ENCODE measurements around the gene SMARCA1.

SMARCA1 gene

DNA sequence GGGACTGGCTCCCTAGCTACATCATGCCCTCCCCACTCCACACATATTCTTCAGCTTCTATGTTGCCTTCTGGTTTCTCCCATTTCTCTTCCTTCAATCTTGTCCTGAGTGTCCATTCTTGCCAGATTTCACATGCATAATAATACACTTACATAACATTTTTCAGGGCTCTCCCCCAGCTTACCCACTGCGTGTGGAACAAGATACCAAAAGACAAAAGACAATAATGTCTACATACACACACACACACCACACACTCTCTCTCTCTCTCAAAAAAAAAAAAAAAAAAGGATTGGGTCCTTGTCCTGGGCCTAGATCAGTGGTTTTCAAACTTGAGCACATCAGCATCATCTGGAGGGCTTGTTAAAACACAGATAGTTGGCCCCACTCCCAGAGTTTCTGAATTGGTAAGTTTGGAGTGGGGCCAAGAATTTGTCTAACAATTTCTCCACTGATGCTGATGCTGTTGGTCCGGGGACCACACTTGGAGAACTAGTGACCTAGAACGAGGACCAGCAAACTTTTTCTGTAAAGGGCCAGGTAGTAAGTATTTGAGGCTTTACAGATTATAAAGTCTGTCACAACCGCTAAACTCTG, 6.5 kb upstream of the SMARCA1 start:
- no peak for DNase-seq

DNA sequence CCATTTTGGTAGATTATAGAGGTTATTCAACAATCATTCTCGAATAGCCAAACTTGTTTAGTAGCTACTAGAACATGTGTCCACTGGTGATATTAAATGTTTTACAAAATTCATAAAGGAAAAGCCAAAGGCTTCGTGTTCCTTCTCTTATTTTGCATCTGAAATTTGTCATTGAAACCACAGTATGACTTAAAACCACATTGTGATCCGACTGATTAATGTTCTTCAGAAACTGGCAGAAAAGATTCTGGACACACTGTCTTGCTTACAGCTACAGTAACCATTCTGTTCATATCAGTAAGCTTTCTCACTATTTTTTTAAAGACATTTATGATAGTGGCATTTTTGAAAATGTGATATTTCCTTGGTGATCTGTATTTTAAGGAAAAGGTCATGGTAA, 2.6 kb upstream of the SMARCA1 start:
- no peak for DNase-seq

DNA sequence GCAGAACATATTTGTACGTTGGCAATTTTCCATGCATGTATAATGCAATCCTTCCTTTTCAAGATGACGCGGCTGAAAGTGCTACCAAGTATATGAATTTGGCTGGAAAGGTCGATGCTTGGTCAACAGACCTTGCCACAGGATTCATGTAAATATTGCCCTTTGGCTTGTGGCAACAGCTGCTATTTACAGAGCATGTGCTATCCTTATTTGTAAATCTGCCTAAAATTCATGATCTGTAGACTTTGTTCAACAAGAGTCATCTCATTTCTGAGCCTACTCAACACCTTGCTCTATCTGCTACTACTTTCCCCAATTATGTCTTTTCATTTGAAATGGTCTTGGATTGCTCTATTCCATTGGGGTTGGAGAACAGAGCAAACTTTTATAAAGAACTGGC, 1.9 kb upstream of the SMARCA1 start:
- no peak for DNase-seq

DNA sequence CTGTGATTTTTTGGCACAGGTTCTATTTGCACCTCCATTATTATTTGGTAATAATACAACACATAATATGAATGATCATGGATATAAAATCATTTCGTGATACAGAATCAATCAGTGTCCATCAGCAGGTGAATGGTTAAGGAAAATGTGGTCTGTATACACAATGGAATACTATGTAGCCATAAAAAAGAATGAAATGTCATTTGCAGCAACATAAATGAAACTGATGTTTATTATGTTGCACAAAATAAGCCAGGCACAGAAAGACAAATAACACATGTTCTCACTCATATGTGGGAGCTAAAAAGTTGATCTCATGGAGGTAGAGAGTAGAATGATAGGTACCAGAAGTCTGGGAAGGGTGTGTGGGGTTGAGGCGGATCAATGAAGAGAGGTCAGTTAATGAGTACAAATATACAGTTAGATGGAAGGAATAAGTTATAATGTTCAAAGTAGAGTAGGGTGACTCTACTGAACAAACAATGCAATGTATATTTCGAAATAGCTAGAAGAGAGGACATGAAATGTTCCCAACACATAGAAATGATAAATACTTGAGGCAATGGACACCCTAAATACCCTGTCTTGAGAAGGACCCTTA, 1.1 kb upstream of the SMARCA1 start:
- DNase-seq: no peak

DNA sequence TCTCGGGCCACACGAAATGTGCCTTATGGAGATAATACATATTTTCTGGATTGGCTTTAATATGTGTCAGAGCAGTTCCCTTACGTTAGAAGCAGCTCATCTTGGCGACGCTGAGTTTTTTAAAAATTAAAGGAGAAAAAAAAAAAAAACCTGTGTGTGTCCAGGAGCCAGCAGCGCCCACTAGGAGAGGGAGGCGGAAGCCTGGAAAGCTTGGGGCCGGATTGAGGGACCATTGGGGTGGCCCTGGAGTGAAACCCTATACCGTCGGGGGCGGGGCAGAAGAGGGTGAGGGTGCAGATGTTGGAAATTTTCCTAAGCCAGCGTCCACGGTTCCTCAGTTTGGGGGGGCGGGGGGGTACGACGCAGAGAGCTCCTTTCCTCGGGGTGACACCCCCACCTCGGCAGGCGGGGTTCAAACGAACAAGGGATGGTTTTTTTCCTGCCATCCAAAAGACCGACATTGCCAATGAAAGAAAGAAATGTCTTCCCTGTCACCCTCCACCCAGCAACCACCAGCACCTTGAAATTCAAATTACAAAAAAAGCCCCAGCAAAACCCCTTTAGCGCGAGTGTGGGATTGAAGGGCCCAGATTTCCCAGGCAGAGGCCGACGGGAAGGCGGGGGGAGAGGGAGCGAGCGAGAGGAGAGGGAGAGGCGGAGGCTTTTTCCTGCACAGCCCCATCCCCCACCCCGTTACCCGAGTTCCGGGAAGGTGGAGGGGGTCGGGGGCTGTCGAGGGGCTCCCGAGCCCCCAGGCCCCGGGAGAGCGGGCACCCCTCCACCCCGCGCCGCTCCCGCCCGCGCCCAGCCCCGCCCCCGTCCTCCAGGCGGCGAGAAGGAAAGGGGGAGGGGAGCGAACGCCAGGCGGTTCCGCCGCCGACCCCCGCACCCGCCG, 859 bp downstream of the SMARCA1 start:
- no peak for DNase-seq

DNA sequence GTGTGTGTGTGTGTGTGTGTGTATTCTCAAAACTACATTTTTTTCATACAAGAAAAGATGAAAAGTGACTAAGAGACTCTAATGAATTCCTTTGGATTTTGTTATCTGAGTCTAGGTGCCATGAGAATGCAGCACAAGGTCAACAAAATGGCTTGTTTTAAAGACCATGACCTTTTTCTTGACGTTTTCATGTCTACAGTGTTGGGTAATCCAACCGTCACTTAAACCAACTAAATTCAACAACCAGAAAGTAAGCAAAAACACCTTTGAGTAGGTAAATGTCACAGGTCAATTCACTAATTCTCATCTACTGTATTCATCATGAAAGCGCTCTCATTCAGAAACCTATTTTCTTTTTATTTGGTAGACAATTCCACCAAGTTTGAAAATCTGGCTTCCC, 3.1 kb downstream of the SMARCA1 start:
- DNase-seq: no peak

DNA sequence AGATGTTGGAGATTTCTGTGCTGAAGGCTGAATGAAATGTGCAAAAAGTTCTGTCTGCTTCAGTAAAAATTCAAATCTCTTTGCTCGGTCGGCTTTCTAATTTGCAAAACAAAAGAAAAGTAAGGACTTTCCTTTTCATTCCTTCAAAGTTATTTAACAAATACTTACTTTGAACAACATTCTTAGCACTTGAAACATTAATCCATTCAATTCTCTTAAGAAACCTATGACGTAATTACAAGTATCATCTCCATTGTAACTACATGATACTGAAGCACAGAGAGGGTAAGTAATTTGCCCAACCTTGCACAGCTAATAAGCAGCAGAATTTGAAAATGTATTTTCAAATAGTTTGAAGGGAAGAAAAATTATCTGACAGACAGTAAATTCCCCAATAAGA, 6.9 kb downstream of the SMARCA1 start:
- DNase-seq: no peak

DNA sequence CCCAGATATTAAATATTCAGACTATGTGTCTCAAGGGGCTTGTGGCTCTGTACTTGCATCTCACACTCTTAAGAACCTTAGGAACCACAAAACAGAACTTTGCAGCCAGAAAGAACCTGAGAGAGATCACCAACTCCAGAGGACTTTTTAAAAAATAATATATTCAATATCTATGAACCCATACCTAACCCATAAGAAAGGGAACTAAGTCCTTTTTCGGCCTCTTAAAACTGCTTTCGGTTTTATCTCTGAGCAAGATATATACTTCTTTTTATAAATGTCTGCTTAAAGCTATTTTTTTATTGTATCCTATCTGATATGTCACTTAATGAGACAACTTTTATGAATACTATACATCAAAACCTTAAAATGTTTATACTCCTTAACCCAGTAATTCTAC, 10.9 kb downstream of the SMARCA1 start:
- DNase-seq: no peak

DNA sequence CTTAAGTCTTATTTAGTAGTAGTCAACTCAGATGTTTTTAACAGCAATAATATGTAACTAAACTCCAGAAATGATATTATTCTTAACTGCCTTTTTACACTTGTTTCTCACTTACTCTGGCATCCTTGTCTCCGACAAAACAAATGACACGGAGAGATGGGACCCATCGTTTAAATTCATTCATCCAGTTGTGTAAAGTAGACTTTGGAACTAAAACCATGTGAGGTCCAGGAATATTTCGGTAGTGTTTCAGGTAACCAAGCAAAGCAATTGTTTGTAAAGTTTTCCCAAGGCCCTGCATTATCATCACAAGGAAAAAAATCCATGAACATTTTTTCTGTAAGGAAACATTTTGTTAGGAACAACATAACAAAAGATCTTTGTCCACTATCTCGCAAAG, 11.6 kb downstream of the SMARCA1 start:
- no peak for DNase-seq

DNA sequence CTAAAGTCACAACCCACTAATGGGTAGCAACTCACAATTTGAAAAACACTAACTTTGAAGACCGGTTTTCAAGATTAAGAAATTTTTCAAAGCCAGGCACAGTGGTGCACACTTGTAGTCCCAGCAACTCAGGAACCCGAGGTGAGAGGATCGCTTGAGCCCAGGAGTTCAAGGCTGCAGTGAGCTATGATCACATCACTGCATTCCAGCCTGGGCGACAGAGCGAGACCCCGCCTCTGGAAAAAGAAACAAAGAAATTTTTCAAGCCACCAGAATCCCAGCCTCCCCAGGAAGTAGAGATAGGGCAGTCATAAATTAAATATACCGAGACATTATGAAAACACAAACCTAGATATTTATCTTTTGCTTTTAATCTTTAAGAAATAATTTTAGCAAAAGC, 13.0 kb downstream of the SMARCA1 start:
- no peak for DNase-seq

DNA sequence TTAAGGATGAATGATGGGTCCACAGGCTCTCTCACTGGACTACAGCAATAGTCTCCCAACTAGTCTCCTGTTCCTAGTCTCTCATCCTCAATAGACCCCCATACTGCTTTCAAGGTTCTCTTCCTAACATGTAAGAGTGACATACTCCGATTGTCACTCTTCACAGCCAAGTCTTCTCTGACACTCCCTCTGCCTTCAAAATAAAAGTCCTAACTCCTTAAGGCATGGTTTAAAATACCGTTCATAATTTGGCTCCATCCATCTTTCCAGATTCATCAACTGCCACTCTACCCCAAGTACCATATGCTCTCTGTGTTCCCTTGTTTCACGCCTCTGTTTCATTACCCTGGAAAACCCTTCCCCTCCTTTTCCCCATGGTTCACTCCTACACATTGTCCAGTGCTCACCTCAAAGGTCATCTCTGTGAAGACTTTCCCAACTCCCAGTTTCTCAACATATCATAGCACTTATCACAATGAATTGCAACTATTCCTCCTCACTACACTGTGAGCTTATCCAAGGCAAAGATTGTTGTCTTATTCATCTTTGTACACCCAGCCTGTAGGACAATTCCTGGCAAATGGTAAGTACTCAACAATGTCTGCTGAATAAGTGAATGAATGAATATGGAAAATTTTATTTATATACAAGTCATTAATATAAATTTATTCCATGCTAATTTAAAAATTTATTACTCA, 26.0 kb downstream of the SMARCA1 start:
- DNase-seq: no peak

DNA sequence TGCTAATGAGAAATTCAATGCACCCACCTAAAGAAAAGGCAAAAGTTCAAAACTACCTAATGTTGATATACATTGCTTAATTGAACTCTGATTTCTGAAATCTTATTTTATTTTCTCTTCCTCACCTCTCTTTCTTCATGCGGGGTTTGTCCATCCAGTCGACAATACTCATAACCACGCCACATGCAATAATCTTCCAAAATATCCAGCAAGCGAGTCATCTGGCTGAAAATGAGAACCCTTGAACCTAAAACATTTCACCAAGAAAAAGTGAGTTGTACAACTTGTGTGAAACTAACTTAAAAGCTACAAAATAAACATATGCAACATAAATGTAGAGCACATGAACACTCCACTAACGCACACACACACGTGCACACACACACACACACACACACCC, 26.7 kb downstream of the SMARCA1 start:
- no peak for DNase-seq

DNA sequence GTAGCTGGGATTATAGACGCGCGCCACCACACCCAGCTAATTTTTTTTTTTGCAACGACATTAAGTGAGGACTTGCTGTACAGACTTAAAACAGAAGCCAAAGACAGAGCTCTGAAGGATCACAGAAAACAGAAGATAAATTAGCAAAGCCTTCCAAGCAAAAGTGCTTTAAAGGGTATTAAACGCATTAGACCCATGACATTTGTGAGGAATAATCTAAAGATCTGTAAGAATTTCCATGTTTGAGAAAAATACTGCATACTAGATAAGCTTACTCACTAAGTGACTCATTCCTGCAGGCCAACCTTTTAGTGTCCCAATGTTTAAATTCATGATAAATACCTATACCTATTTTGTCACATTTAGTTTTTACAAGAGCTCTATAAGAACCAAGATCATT, 27.4 kb downstream of the SMARCA1 start:
- no peak for DNase-seq

DNA sequence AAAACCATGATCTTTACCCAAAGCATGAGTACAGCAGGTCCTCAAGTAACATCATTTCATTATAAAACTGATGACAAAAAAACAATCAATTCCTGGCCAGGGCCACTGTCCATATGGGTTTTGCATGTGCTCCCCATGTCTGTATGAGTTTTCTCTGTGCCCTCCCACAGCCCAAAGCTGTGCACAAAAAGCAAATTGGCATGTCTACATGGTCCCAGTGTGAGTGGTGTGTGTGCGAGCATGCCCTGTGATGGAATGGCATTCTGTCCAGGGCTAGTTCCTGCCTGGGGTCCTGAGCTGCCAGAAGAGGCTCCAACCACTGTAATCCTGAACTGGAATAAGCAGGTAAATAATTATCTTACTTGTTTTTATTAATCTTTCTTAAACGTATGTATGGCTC, 28.4 kb downstream of the SMARCA1 start:
- no peak for DNase-seq

DNA sequence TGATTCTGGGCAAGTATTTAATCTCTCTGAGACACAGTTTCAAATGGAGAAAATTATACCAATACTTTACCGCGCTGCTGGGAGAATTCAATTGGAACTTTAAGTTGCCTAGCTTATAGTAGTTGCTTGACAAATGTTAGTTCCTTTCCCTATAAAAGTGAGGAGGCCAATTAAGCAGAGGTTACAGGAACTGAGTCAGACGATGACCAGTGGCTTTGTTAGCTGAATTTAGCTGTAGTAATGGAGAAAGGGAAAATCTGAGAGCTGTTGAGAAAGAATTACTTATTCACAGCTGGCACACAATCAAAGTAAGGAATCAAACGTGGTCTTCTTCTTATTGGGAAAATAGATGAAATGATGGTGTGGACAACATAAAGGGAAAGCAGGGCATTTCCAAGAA, 29.6 kb downstream of the SMARCA1 start:
- DNase-seq: no peak

DNA sequence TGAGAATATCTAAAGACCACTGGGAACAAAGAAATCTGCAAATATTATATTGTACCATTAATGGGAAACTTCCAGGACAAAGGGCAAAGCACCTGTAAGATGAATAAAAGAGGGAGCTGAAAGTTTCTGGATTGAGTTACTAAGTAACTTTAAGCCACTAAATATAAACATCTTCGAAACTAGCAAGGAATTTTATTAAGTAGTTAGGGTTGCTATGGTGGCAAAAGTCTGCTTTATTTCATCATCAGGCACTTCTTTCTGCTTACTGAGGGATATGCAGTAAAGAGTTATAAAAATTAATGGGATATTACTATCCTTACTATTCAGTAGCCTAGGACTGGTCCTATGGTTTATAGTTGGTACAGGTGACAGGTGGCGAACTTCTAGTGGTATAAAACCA, 33.0 kb downstream of the SMARCA1 start:
- DNase-seq: no peak

DNA sequence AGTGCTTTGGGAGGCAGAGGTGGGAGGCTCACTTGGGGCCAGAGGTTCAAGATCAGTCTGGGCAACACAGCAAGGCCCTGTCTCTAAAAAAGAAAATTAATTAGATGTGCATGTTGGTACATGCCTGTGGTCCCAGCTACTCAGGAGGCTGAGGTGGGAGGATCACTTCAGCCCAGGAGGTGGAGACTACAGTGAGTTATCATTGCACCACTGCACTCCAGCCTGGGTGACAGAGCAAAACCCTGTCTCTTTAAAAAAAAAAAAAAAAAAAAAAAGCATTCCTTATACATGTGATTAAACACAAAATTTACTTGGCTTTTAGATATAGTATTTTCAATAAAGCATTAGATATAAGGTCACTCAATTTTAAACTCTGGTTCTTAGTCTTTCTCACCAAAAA, 34.9 kb downstream of the SMARCA1 start:
- no peak for DNase-seq

DNA sequence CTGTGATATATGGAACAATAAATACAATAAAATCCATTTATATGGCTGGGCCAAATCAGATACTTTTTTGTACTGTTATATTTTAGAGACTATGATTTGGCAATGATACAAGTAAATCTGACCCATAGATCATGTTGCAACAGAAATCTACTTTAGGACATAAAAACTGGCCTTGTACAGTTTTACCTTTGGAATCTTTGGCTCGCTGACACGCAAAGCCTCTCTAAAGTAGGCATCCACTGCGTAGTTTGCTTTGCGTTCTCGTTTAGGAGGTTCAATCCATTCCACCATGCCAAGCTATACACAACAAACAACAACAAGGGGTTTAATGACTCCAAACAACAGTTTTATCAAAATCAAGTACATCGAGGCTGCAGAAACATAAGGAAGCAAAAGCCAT, 42.4 kb downstream of the SMARCA1 start:
- no peak for DNase-seq

DNA sequence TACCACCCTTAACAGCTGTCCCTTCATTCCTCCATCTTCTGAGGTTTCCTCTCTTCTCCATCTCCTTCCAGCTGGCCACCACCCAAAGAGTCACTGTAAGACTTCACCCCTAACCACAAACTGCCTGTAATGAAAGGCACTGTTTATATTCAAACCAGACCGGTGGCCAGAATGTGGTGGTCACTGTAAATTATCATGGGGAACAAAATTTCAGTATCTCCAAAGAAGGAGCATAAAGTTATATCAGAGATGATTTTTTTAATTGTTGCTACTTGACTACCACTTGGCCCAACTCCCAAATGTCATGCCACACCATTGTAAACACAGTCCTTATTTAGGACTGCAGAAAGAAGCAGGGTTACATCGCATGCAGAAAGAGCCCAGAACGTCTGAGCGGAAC, 44.8 kb downstream of the SMARCA1 start:
- no peak for DNase-seq

DNA sequence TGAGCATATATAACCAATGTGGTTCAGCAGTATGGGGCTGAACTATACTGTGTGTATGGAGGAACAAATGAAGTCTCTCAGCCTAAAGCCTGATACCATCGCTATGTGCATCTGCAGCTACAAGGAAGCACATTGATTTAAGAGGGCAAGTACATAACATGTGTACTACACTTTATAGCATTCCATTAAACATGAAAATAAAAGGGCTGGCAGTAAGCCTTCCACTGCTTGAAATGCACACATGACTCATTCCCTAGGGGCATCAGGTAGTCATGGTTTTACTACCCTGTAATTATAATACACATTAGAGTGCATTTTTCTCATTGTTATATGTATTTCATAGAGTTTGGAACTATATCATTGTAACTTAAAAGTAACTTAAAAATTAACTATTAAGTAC, 51.2 kb downstream of the SMARCA1 start:
- no peak for DNase-seq

DNA sequence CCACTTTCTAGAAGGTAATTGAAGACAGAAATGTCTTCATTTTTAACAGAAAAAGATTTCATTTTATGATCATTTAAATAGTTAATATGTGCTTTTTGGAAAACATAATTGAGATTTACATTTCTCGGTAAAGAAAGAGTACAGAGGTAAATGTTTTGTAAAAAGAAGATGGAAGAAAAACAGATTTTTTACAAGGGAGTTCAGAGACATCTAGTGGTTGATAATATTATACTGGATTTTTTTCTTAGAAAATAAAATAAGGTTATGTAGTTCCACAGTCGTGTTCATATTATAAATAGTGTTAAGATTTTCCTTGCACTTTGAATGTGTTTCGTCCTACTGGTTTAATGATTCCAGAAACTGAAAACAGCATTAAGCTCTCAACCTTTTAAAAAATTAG, 60.6 kb downstream of the SMARCA1 start:
- DNase-seq: no peak

DNA sequence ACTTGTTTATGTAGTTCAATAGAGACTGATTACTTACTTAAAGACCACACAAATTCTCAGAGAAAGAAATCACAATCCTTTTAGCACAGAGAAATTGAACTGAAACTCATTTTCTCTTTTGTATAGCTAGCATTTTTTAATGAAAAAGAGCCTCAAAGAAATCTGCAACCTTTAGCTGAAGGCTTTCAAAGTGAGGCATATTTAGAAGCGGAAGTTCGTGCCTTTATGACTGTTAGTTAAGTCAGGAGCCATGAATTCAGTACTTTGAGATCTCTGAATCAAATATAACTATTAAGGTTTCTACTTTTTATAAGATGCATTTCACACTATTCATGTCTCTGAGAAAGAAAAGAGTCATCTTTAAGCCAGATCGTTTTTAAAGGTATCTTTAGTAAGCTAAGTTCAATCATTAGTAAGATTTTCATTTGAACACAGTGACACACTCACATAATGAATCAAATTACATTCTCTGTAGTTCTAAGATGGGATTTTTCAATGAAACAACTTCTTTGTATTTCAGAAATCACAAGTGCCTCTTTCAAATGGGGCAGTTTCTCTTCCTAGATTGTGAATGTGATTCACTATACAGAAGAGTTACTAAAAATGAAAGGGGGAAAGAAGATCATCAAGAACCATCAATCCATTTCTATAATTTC, 61.4 kb downstream of the SMARCA1 start:
- DNase-seq: no peak

DNA sequence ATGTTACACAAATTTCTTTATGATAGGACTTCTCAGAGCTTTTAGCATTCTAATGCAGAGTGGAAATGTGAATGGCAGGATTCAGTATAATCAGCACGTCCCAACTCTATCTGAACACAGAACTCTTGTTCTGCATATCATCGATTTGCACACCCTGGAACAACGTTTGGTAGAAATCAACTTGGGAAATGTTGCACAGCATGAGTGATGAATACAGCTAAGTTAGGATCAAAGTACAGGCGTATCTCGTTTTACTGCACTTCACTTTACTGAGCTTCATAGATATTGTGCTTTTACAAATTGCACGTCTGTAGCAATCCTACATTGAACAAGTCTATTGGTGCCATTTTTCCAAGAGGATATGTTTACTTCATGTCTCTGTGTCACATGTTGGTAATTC, 70.8 kb downstream of the SMARCA1 start:
- no peak for DNase-seq

Data from activated naive CD4-positive, alpha-beta T cell treated with Interleukin-2 at 50 U/mL for 16 hours (primary cell).